Mesenchymal stem cell (in vitro differentiated cells and primary cell): Measurements from ENCODE around the gene ANO3.
A peak's percentile ranks its signal among the peaks of the same experiment; 100 is the strongest.

Source experiments
- DNase-seq: peaks from one replicate; pipeline ENCODE4 v3.0.0-alpha.2; 2013
- H2AFZ ChIP-seq: one replicate; pipeline ENCODE4 v1.6.1; 2013; ENCODE audit warnings: low read depth, mild to moderate bottlenecking, control low read depth, inconsistent platforms, low read length, moderate library complexity
- H2AK5ac ChIP-seq: 2 replicates; pipeline ENCODE4 v1.6.1; 2013; ENCODE audit warnings: low read length, moderate library complexity, mild to moderate bottlenecking, inconsistent platforms; ENCODE audit not compliant: severe bottlenecking
- H2BK120ac ChIP-seq: one replicate; pipeline ENCODE4 v1.6.1; 2013; ENCODE audit warnings: low read depth, mild to moderate bottlenecking, inconsistent platforms, low read length, moderate library complexity
- H2BK12ac ChIP-seq, 2 experiments: one replicate each; pipeline ENCODE4 v1.6.1; 2013; ENCODE audit warnings: inconsistent platforms in 2 of 2, low read length in 2 of 2, mild to moderate bottlenecking in 2 of 2, moderate library complexity in 2 of 2, control low read depth in 1 of 2
- H2BK15ac ChIP-seq: one replicate; pipeline ENCODE4 v1.6.1; 2013; ENCODE audit warnings: mild to moderate bottlenecking, low read depth, inconsistent platforms; ENCODE audit not compliant: poor library complexity, severe bottlenecking
- H2BK5ac ChIP-seq: 2 replicates; pipeline ENCODE4 v1.6.1; 2013; ENCODE audit warnings: low read depth, mild to moderate bottlenecking, low read length, control low read depth, inconsistent platforms; ENCODE audit not compliant: poor library complexity, severe bottlenecking
- H3K14ac ChIP-seq, 2 experiments: one replicate each; pipeline ENCODE4 v1.6.1; 2013; ENCODE audit warnings: inconsistent platforms in 2 of 2, low read length in 2 of 2, control low read depth in 1 of 2, mild to moderate bottlenecking in 1 of 2, moderate library complexity in 1 of 2
- H3K18ac ChIP-seq, 2 experiments: one replicate each; pipeline ENCODE4 v1.6.1; 2013; ENCODE audit warnings: inconsistent platforms in 2 of 2, low read length in 2 of 2, control low read depth in 1 of 2, low read depth in 1 of 2, mild to moderate bottlenecking in 1 of 2
- H3K23ac ChIP-seq, 2 experiments: one replicate each; pipeline ENCODE4 v1.6.1; 2013; ENCODE audit warnings: inconsistent platforms in 2 of 2, low read length in 2 of 2, mild to moderate bottlenecking in 2 of 2, moderate library complexity in 2 of 2, control low read depth in 1 of 2
- H3K27ac ChIP-seq: 2 replicates; pipeline ENCODE4 v1.5.1; 2013; ENCODE audit warnings: mild to moderate bottlenecking, moderate library complexity, low read length, control low read depth, inconsistent platforms; ENCODE audit not compliant: poor library complexity, severe bottlenecking
- H3K27me3 ChIP-seq, 2 experiments: 2 replicates each; pipeline versions ENCODE4 v1.6.1 to v1.7.0; 2013; ENCODE audit warnings: low read length in 2 of 2, mild to moderate bottlenecking in 2 of 2, moderate library complexity in 2 of 2, control low read depth in 1 of 2, inconsistent platforms in 1 of 2; ENCODE audit not compliant: control insufficient read depth in 1 of 2, insufficient read depth in 1 of 2
- H3K36me3 ChIP-seq, 2 experiments: 2 replicates each; pipeline versions ENCODE4 v1.6.1 to v1.7.0; 2013; ENCODE audit warnings: low read length in 2 of 2, control low read depth in 1 of 2, inconsistent platforms in 1 of 2, low read depth in 1 of 2, mild to moderate bottlenecking in 1 of 2; ENCODE audit not compliant: insufficient read depth in 2 of 2, control insufficient read depth in 1 of 2
- H3K4ac ChIP-seq, 2 experiments: one replicate each; pipeline ENCODE4 v1.6.1; 2013; ENCODE audit warnings: inconsistent platforms in 2 of 2, low read length in 2 of 2, mild to moderate bottlenecking in 2 of 2, moderate library complexity in 2 of 2, control low read depth in 1 of 2, low read depth in 1 of 2
- H3K4me1 ChIP-seq: 2 replicates; pipeline ENCODE4 v1.6.1; 2013; ENCODE audit warnings: low read depth, low read length, control low read depth; ENCODE audit not compliant: control insufficient read depth, insufficient read depth
- H3K4me2 ChIP-seq: 2 replicates; pipeline ENCODE4 v1.6.1; 2013; ENCODE audit warnings: low read length, mild to moderate bottlenecking, inconsistent platforms; ENCODE audit not compliant: poor library complexity, severe bottlenecking
- H3K4me3 ChIP-seq, 2 experiments: 2 replicates each; pipeline versions ENCODE4 v1.5.1 to v1.7.0; 2013; ENCODE audit warnings: low read length in 2 of 2, mild to moderate bottlenecking in 2 of 2, control low read depth in 1 of 2, low read depth in 1 of 2; ENCODE audit not compliant: insufficient read depth in 1 of 2
- H3K79me1 ChIP-seq: replicated peaks from 2 replicates; pipeline ENCODE4 v1.6.1; 2013; ENCODE audit warnings: mild to moderate bottlenecking, control low read depth, low read length, inconsistent platforms; ENCODE audit not compliant: poor library complexity, severe bottlenecking
- H3K9ac ChIP-seq: 2 replicates; pipeline ENCODE4 v1.7.0; 2013; ENCODE audit warnings: mild to moderate bottlenecking, low read length, moderate library complexity
- H3K9me3 ChIP-seq: 2 replicates; pipeline ENCODE4 v1.7.0; 2013; ENCODE audit warnings: mild to moderate bottlenecking, low read length; ENCODE audit not compliant: control insufficient read depth
- H4K8ac ChIP-seq: one replicate; pipeline ENCODE4 v1.6.1; 2013; ENCODE audit warnings: inconsistent platforms, mild to moderate bottlenecking, low read length, moderate library complexity
- H4K91ac ChIP-seq: one replicate; pipeline ENCODE4 v1.6.1; 2013; ENCODE audit warnings: mild to moderate bottlenecking, low read length, inconsistent platforms
- WGBS: methylation state at CpG from one replicate; pipeline ENCODE4 v1.1.7; 2013; ENCODE audit warnings: mixed read lengths; 5-methylcytosine and 5-hydroxymethylcytosine counted together

ANO3 gene

GRCh38 chr11:26665036-26665435 is 333.1 kb downstream of the ANO3 start:
- Histone ChIP-seq H3K18ac (no peak overlapping the region), H3K4me3 (no peak overlapping the region), H3K36me3 (no peaks in the 10 kb centered on the region), H2AK5ac (no peak overlapping the region), H2BK120ac (no peak overlapping the region), H3K9ac (no peak overlapping the region), H4K91ac (no peak overlapping the region), H3K4me2 (no peak overlapping the region), H3K14ac (no peak overlapping the region), H2AFZ (no peak overlapping the region), H3K27me3 (no peaks in the 10 kb centered on the region), H2BK12ac (no peak overlapping the region), H3K4me1 (no peaks in the 10 kb centered on the region), H3K4ac (no peak overlapping the region), H3K27ac (no peak overlapping the region), H3K9me3 (no peaks in the 10 kb centered on the region), H3K23ac (no peak overlapping the region), H3K79me1 (no peaks in the 10 kb centered on the region), H4K8ac (no peak overlapping the region), H2BK15ac (no peak overlapping the region), H2BK5ac (no peak overlapping the region)
- WGBS, result no CpG with 5 or more reads among the region's 2 CpGs
- no peak for DNase-seq

DNA sequence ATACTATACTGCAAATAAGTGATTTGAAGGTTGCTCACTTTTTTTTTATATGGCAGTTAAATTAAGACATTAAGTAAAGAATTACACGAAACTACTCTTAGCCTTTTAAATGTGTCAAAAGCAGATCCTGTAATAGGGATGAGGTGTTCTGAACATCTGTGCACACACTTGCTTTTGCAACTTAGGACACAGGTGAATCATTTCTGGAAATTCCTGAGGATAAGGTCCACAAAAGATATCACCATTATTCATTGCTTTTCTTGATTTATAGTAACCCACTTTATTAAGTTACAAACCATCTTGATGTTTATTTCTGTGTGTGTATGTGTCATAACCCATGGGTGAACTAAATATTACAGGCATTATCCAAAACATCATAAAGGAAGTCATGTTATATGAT is 334.0 kb downstream of the ANO3 start:
- H3K18ac ChIP-seq, result no peak overlapping the region
- no peaks in the 10 kb centered on the region for H3K79me1 ChIP-seq
- H3K14ac ChIP-seq, result no peak overlapping the region
- H3K4ac ChIP-seq, result no peak overlapping the region
- no peak overlapping the region for H2BK12ac ChIP-seq
- H2BK15ac ChIP-seq, result no peak overlapping the region
- no peak overlapping the region for H4K91ac ChIP-seq
- H3K36me3 ChIP-seq, result no peaks in the 10 kb centered on the region
- H2BK120ac ChIP-seq, result no peak overlapping the region
- no peak overlapping the region for H2BK5ac ChIP-seq
- DNase-seq, result no peak
- H3K9me3 ChIP-seq, result no peaks in the 10 kb centered on the region
- no peaks in the 10 kb centered on the region for H3K4me1 ChIP-seq
- no CpG with 5 or more reads among the region's 1 CpG for WGBS
- no peak overlapping the region for H3K23ac ChIP-seq
- no peak overlapping the region for H2AK5ac ChIP-seq
- H3K27me3 ChIP-seq, result no peaks in the 10 kb centered on the region
- H3K9ac ChIP-seq, result no peak overlapping the region
- no peak overlapping the region for H2AFZ ChIP-seq
- H3K4me2 ChIP-seq, result no peak overlapping the region
- no peak overlapping the region for H4K8ac ChIP-seq
- no peak overlapping the region for H3K27ac ChIP-seq
- no peak overlapping the region for H3K4me3 ChIP-seq

GRCh38 chr11:26675233-26675928 is 343.5 kb downstream of the ANO3 start:
- no peak overlapping the region for H2AFZ ChIP-seq
- H2BK120ac ChIP-seq, result no peak overlapping the region
- no peaks in the 10 kb centered on the region for H3K27me3 ChIP-seq
- H3K4me1 ChIP-seq, result no peaks in the 10 kb centered on the region
- no peak overlapping the region for H3K9ac ChIP-seq
- no peak overlapping the region for H3K4ac ChIP-seq
- H3K79me1 ChIP-seq, result no peaks in the 10 kb centered on the region
- no peak overlapping the region for H4K8ac ChIP-seq
- H4K91ac ChIP-seq, result no peak overlapping the region
- H3K36me3 ChIP-seq, result no peaks in the 10 kb centered on the region
- no peaks in the 10 kb centered on the region for H3K9me3 ChIP-seq
- 78% methylated on average over 2 of the region's 2 CpGs for WGBS
- DNase-seq, result no peak
- H2BK15ac ChIP-seq, result no peak overlapping the region
- H3K27ac ChIP-seq, result no peak overlapping the region
- H3K4me2 ChIP-seq, result no peak overlapping the region
- no peak overlapping the region for H3K18ac ChIP-seq
- no peak overlapping the region for H3K23ac ChIP-seq
- no peak overlapping the region for H2BK5ac ChIP-seq
- no peak overlapping the region for H3K14ac ChIP-seq
- H2BK12ac ChIP-seq, result no peak overlapping the region
- no peak overlapping the region for H2AK5ac ChIP-seq
- no peak overlapping the region for H3K4me3 ChIP-seq

- no peak overlapping the region for H2BK15ac ChIP-seq
- 46% methylated on average over 2 of the region's 2 CpGs for WGBS
- H3K4me1 ChIP-seq, result no peaks in the 10 kb centered on the region
Measured at GRCh38 chr11:26676641-26677040, 344.7 kb downstream of the ANO3 start.

More at GRCh38 chr11:26676641-26677040, 344.7 kb downstream of the ANO3 start:
- H3K36me3 ChIP-seq, result no peaks in the 10 kb centered on the region
- no peak overlapping the region for H4K91ac ChIP-seq
- no peak overlapping the region for H2BK5ac ChIP-seq
- H2AK5ac ChIP-seq, result no peak overlapping the region
- no peak overlapping the region for H2BK120ac ChIP-seq
- no peak overlapping the region for H2AFZ ChIP-seq
- H3K4ac ChIP-seq, result no peak overlapping the region
- H3K23ac ChIP-seq, result no peak overlapping the region
- H3K27me3 ChIP-seq, result no peaks in the 10 kb centered on the region
- H4K8ac ChIP-seq, result no peak overlapping the region
- no peaks in the 10 kb centered on the region for H3K79me1 ChIP-seq
- no peak overlapping the region for H2BK12ac ChIP-seq
- H3K9ac ChIP-seq, result no peak overlapping the region
- H3K4me2 ChIP-seq, result no peak overlapping the region
- H3K14ac ChIP-seq, result no peak overlapping the region
- H3K18ac ChIP-seq, result no peak overlapping the region
- peak; percentile 4 for DNase-seq
- no peaks in the 10 kb centered on the region for H3K9me3 ChIP-seq
- H3K27ac ChIP-seq, result no peak overlapping the region
- H3K4me3 ChIP-seq, result no peak overlapping the region
